Measurements from ENCODE around the gene RNASEL.

The RNASEL gene

GRCh38 chr1:182614796-182615454 is 25.9 kb upstream of the RNASEL start:
- Mint-ChIP-seq H3K4me1 (peaks cover 24% of the 10 kb centered on the region), H3K27ac (peak overlapping the region; percentile 86), H3K27me3 (peaks cover 4% of the 10 kb centered on the region), H3K9me3 (no peaks in the 10 kb centered on the region), H3K36me3 (peaks cover 2% of the 10 kb centered on the region), H3K4me3 (peak overlapping the region; percentile 80)
- peak; percentile 34 to 47 for DNase-seq (ENCODE audit: low spot score in 2 of 2)
- ATAC-seq (ENCODE audit: low read depth) = peak; percentile 51

DNA sequence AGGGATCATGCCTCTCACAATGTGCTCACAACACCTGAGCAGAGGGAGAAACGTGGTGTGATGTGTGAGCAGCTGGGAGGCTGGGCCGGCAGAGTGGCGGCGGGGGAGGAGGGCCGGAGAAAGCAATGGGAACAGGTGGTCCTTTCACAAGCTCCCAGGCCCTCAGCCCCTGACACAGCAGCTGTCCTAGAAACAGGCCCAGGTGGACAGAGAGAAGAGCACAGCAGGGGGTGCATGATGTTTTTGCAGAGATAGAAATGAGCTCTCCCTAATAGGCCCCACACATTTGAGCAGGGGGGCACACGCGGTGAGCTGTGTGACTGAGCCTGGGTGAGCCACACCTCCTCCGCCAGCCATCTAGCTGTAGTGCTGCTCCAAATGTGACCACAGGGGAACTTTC is 22.7 kb upstream of the RNASEL start:
- ATAC-seq (ENCODE audit: low read depth) = no peak
- Mint-ChIP-seq H3K4me1 (peaks cover 24% of the 10 kb centered on the region), H3K27ac (no peak overlapping the region), H3K36me3 (no peaks in the 10 kb centered on the region), H3K27me3 (peaks cover 8% of the 10 kb centered on the region), H3K9me3 (no peaks in the 10 kb centered on the region), H3K4me3 (no peak overlapping the region)
- no peak for DNase-seq (ENCODE audit: low spot score in 2 of 2)

GRCh38 chr1:182611326-182611725 is 22.3 kb upstream of the RNASEL start:
- Mint-ChIP-seq H3K9me3 (no peaks in the 10 kb centered on the region), H3K27ac (no peak overlapping the region), H3K36me3 (no peaks in the 10 kb centered on the region), H3K4me1 (peaks cover 19% of the 10 kb centered on the region), H3K27me3 (peaks cover 8% of the 10 kb centered on the region), H3K4me3 (no peak overlapping the region)
- ATAC-seq (ENCODE audit: low read depth) (no peak), DNase-seq (ENCODE audit: low spot score in 2 of 2) (no peak)

DNA sequence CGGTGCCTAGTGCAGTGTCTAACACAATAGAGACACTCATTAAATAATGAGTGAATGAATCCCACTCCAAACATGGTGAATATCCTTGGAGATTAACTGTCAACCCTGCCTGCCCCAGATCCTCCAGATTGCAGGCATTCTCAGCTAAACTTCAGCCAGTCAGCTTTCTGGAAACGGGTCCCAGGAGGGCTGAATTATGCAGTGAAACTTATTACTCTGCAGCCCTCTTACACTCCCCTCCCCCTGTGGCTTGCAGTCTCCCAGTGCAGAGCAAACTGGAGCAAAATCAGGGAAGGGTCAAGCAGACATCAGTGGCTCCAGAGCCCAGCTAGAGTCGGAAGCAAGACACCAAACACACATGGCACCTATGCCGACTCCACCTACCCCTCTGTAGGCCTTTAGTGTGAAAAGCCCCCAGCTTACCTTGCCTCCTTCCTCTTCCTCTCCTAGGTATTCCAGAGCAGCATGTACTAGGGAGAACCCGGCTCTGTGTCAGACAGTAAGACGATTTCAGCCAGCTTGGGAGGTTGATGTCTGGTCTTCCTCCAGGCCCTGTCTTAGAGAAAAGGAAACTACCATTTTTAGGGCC is 21.6 kb upstream of the RNASEL start:
- Mint-ChIP-seq H3K4me3 (no peak overlapping the region), H3K9me3 (no peaks in the 10 kb centered on the region), H3K27ac (no peak overlapping the region), H3K4me1 (peaks cover 13% of the 10 kb centered on the region), H3K27me3 (peaks cover 8% of the 10 kb centered on the region), H3K36me3 (no peaks in the 10 kb centered on the region)
- no peak for ATAC-seq (ENCODE audit: low read depth)
- DNase-seq (ENCODE audit: low spot score in 2 of 2) = no peak

DNA sequence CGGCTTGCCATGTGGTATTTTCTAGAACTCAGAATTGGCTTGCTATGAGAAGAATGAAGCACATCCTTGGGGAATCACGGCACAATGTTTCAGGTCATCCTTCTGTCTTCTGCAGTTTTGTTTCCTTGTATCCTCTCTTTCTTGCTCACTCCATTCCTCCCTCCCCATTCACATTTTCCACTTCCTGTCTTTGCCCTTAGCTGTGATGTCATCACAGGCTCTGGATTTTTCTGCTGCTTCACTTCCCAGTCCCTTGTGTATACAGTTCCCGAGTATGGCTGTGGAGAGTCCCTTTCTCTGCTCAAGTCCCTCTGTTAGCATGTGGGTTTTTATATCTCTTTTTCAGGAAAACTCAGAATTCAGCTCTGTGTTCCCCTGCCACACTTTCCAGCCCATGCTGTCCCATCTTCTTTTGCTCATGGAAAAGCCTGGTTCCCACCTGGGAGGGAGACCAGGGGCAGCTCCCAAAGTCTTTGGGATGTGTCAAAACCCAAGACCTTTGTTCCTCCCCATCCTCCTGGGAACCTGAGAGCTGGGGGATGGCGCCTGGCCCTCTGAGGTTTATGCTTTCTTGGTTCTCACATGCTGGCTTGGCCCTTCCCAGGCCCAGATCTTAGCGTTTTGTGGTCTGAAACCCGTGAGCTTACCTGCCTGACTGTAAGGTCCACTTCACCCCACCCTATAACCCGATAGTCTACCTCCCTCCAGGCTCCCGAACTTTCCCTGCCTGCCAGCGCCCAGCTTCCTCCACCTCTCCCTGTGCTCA is 20.0 kb upstream of the RNASEL start:
- Mint-ChIP-seq H3K36me3 (no peaks in the 10 kb centered on the region), H3K4me3 (no peak overlapping the region), H3K9me3 (no peaks in the 10 kb centered on the region), H3K27ac (no peak overlapping the region), H3K4me1 (peaks cover 16% of the 10 kb centered on the region), H3K27me3 (peaks cover 8% of the 10 kb centered on the region)
- ATAC-seq (ENCODE audit: low read depth) (no peak), DNase-seq (ENCODE audit: low spot score in 2 of 2) (no peak)

DNA sequence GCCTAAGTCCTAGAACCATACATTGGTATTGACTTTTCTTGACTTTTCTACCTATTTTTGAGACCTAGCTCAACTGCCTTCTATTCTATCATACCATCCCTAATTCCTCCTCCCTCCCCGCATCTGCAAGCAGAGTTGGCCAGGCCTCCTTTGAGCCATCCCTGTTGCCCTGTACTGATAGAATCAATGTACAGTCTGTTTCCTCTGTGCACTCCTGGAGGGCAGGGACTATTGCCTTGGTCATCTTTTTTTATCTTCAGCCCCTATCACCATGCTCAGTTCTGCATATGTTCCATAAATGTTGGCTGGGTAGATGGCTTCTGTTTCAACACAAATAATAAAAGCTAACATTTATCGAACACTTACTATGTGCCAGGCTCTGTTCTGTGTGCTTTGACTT is 19.2 kb upstream of the RNASEL start:
- no peaks in the 10 kb centered on the region for H3K9me3 Mint-ChIP-seq
- no peaks in the 10 kb centered on the region for H3K36me3 Mint-ChIP-seq
- ATAC-seq (ENCODE audit: low read depth) (no peak), DNase-seq (ENCODE audit: low spot score in 2 of 2) (no peak)
- no peak overlapping the region for H3K4me3 Mint-ChIP-seq
- H3K4me1 Mint-ChIP-seq = peaks cover 20% of the 10 kb centered on the region
- peaks cover 8% of the 10 kb centered on the region for H3K27me3 Mint-ChIP-seq
- H3K27ac Mint-ChIP-seq = no peak overlapping the region

DNA sequence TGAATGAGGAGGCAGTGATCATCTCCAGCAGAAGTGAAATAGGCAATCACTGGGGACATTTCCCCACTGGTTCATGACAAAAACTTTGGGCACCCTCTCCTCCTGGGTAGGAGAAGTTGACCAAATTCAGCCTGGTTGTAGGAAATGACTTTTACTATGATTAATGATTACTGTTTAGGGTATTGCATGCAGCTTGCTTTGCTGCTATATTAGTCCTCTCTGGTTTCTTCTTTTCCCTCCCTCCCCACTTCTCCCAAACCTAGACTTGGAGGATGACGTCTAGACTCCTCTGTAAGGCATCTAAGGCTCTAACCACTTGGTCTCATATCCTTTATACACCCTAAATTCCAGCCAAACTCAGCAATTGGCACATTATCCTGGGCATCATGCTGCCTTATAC is 18.5 kb upstream of the RNASEL start:
- no peak for ATAC-seq (ENCODE audit: low read depth)
- DNase-seq (ENCODE audit: low spot score in 2 of 2) = no peak
- peaks cover 20% of the 10 kb centered on the region for H3K4me1 Mint-ChIP-seq
- H3K4me3 Mint-ChIP-seq = no peak overlapping the region
- H3K27ac Mint-ChIP-seq = no peak overlapping the region
- H3K27me3 Mint-ChIP-seq = peaks cover 8% of the 10 kb centered on the region
- H3K9me3 Mint-ChIP-seq = no peaks in the 10 kb centered on the region
- no peaks in the 10 kb centered on the region for H3K36me3 Mint-ChIP-seq

GRCh38 chr1:182604175-182605164 is 15.4 kb upstream of the RNASEL start, which contains the start of gene RGS16:
RGS16 (minus strand) TSS chr1:182604389; CDS start chr1:182604259, 130 bp downstream.
- Mint-ChIP-seq H3K27ac (peak within 1 kb of the TSS; percentile 66), H3K4me3 (peak within 1 kb of the TSS; percentile 86), H3K36me3 (peaks cover 4% of the 10 kb centered on the region), H3K4me1 (peaks cover 19% of the 10 kb centered on the region), H3K27me3 (peaks cover 2% of the 10 kb centered on the region), H3K9me3 (no peaks in the 10 kb centered on the region)
- peak; percentile 95 for ATAC-seq (ENCODE audit: low read depth)
- DNase-seq (ENCODE audit: low spot score in 2 of 2) = peak; percentile 79 to 81

- Mint-ChIP-seq H3K4me3 (peak overlapping the region; percentile 86), H3K9me3 (no peaks in the 10 kb centered on the region), H3K4me1 (peaks cover 17% of the 10 kb centered on the region), H3K27me3 (no peaks in the 10 kb centered on the region), H3K36me3 (peaks cover 4% of the 10 kb centered on the region), H3K27ac (peak overlapping the region; percentile 66)
- ATAC-seq (ENCODE audit: low read depth) (peak; percentile 5), DNase-seq (ENCODE audit: low spot score in 2 of 2) (no peak)
Measured at GRCh38 chr1:182603646-182604174, 14.7 kb upstream of the RNASEL start.

GRCh38 chr1:182602935-182603645 is 14.0 kb upstream of the RNASEL start:
- H3K27me3 Mint-ChIP-seq = no peaks in the 10 kb centered on the region
- peaks cover 17% of the 10 kb centered on the region for H3K4me1 Mint-ChIP-seq
- H3K36me3 Mint-ChIP-seq = peaks cover 4% of the 10 kb centered on the region
- H3K27ac Mint-ChIP-seq = peak overlapping the region; percentile 66
- no peaks in the 10 kb centered on the region for H3K9me3 Mint-ChIP-seq
- ATAC-seq (ENCODE audit: low read depth) (no peak), DNase-seq (ENCODE audit: low spot score in 2 of 2) (no peak)
- H3K4me3 Mint-ChIP-seq = peak overlapping the region; percentile 86

DNA sequence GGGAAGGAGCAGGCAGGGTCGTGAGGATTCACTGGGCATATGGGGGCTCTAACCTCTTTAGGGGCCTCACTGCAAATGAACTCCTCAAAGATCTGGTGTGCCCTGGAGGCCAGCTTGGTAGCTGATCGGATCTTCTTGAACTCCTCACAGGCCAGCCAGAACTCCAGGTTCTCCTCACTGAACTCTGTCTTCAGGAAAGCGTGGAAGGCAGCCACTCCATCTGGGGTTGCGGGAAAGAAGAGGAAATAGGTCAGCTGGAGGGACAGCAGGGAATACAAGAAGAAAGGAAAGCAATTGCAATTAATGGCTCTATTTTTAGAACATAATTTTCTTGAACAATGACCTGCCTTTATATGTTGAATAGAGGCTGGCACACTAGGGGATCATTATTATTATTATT is 12.9 kb upstream of the RNASEL start:
- Mint-ChIP-seq H3K27me3 (no peaks in the 10 kb centered on the region), H3K27ac (no peak overlapping the region), H3K9me3 (no peaks in the 10 kb centered on the region), H3K36me3 (peaks cover 4% of the 10 kb centered on the region), H3K4me1 (peaks cover 14% of the 10 kb centered on the region), H3K4me3 (no peak overlapping the region)
- DNase-seq (ENCODE audit: low spot score in 2 of 2) (no peak), ATAC-seq (ENCODE audit: low read depth) (no peak)

- Mint-ChIP-seq H3K9me3 (no peaks in the 10 kb centered on the region), H3K4me3 (no peak overlapping the region), H3K27me3 (no peaks in the 10 kb centered on the region), H3K36me3 (peaks cover 4% of the 10 kb centered on the region), H3K27ac (no peak overlapping the region), H3K4me1 (peaks cover 14% of the 10 kb centered on the region)
- ATAC-seq (ENCODE audit: low read depth) = peak; percentile 21
- peak; percentile 73 to 79 for DNase-seq (ENCODE audit: low spot score in 2 of 2)
Measured at GRCh38 chr1:182601416-182601786, 12.3 kb upstream of the RNASEL start.

Data from memory B cell (primary cell).